HG03025 (cell line): ENCODE data around the gene ABI3.
"Not testable (repeated sequence)": the region's sequence is repeated elsewhere in the genome, so short reads cannot be mapped to it uniquely, and the experiment has no call there.

Experiments used
- ATAC-seq: cut with Tn5 transposase; IDR thresholded peaks from one replicate; pipeline ENCODE4 v1.9.1; 2021; ENCODE audit warnings: mild to moderate bottlenecking, moderate library complexity; ENCODE audit not compliant: unreplicated experiment, low FRiP score

ABI3 gene, protein sequence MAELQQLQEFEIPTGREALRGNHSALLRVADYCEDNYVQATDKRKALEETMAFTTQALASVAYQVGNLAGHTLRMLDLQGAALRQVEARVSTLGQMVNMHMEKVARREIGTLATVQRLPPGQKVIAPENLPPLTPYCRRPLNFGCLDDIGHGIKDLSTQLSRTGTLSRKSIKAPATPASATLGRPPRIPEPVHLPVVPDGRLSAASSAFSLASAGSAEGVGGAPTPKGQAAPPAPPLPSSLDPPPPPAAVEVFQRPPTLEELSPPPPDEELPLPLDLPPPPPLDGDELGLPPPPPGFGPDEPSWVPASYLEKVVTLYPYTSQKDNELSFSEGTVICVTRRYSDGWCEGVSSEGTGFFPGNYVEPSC

GRCh38 chr17:49210158-49211029 is at the start of gene ABI3, which contains the start of gene GNGT2:
Gene ABI3 (plus strand): TSS chr17:49210707. CDS start chr17:49210725, 18 bp downstream.
Gene GNGT2 (minus strand): TSS chr17:49210574. CDS start chr17:49207422, 3,152 bp downstream.
- ATAC-seq, result peak; percentile 40

GRCh38 chr17:49162866-49163265 is 47.6 kb upstream of the ABI3 start:
- no peak for ATAC-seq

DNA sequence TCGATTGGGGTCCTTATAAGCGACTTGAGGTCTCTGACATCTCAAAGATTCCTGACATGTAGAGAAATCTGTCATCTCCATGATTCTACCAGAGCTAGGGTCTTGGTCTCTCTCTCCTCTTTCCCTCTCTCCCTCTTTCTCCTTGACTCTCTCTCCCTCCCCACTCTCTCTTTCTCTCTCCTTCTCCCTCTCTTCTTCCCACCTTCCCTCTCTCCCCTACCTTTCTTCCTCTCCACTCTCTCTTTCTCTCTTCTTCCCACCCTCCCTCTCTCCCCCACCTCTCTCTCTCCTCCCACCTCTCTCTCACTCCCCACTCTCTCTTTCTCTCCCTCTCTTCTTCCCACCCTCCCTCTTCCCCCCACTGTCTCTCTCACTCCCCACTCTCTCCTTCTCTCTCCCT is 45.4 kb upstream of the ABI3 start:
- ATAC-seq, result no peak

DNA sequence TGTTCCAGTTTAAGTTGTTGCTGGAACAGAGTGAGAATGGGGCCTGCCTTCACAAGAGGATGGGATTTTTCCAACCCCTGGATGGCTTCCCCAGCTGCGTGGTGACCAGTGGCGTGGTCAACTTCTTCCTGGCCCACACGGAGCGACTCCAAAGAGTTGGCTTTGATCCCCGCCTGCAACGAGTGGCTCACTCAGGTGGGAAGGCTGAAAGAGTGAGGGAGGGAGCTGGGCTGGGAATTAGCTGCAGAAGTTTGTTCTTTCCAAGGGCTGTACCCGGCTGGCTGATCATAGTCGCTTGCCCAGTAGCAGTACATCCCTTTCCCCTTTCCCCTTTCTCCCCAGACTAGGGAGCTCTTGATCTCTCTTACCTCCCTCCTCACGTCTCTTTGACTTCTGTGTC is 41.8 kb upstream of the ABI3 start:
- no peak for ATAC-seq

- no peak for ATAC-seq
Measured at GRCh38 chr17:49170216-49170615, 40.3 kb upstream of the ABI3 start.

DNA sequence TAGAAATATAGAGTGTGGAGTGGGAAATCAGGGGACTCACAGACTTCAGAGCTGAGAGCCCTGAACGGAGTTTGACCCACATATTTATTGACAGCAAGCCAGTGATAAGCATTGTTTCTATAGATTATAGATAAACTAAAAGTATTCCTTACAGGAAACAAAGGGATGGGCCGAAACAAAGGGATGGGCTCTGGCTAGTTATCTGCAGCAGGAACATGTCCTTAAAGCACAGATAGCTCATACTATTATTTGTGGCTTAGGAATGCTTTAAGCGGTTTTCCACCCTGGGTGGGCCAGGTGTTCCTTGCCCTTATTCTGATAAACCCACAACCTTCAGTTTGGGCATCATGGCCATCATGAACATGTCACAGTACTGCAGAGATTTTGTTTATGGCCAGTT is 39.8 kb upstream of the ABI3 start:
- not testable (repeated sequence) for ATAC-seq

DNA sequence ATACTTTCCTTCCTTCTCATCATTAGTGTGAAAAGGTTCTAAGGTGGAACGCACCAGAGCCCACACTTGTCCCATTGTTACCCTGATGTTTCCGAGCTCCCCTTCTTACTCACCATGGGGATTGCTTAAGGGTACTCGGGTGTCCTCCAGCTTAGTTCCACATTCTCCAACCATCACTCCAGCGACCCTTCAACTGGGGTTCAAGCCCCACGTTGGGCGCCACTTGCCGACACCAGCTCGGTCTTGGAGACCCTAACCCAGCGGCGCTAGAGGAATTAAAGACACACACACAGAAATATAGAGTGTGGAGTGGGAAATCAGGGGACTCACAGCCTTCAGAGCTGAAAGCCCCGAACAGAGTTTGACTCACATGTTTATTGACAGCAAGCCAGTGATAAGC is 34.5 kb upstream of the ABI3 start:
- not testable (repeated sequence) for ATAC-seq

- no peak for ATAC-seq
Measured at GRCh38 chr17:49180303-49180702, 30.2 kb upstream of the ABI3 start.

GRCh38 chr17:49180998-49181635 is 29.4 kb upstream of the ABI3 start:
- ATAC-seq, result no peak

GRCh38 chr17:49183341-49183740 is 27.2 kb upstream of the ABI3 start:
- no peak for ATAC-seq

DNA sequence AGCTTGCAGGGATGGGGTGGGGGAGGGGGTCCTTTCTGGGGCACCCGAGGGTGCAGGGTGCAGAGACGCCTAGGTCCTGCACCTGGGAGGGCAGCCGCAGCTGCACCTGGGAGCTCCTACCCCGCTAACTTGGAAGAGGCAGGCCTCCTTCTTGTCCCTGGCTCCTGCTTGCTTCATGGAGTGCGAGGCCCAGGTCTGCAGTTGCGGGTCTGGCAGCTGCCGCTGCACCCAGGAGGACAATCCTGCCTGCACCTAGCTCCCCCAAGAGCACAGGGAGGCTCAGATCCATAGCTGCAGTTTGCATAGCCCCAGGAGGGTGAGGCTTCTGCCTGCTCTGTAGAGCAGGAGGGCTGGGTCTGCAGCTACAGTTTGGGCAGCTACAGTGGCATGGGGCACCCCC is 26.7 kb upstream of the ABI3 start:
- no peak for ATAC-seq

GRCh38 chr17:49184522-49184921 is 26.0 kb upstream of the ABI3 start:
- not testable (repeated sequence) for ATAC-seq

DNA sequence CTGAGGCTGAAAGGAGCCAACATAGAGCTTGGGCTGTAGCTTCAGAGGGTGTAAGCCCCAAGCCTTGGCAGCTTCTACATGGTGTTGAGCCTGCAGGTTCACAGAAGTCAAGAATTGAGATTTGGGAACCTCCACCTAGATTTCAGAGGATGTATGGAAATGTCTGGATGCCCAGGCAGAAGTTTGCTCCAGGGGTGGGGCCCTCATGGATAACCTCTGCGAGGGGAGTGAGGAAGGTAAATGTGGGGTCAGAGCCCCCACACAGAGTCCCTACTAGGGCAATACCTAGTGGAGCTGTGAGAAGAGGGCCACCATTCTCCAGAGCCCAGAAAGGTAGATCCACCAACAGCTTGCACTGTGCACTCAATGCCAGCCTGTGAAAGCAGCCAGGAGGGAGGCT is 25.1 kb upstream of the ABI3 start:
- not testable (repeated sequence) for ATAC-seq

- no peak for ATAC-seq
Measured at GRCh38 chr17:49187301-49187700, 23.2 kb upstream of the ABI3 start.

DNA sequence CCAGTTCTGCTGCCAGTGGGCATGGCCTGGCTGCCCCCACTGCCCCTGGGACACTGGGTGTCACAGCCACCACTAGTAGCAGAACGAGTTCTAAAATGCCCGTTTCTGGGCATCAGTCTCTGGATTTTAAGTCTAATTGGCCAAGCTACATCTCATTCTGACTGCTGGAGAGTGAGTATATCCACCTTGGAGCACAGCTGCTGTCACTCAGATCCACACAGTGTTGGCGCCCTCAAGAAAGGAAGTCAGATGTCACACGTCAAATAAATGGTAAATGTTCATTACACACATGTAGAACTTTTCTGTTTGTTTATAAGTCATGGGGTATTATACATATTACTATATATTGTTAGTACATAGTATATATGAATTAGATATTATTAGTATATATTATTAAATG is 19.6 kb upstream of the ABI3 start:
- ATAC-seq, result no peak

GRCh38 chr17:49191409-49191916 is 19.0 kb upstream of the ABI3 start:
- peak; percentile 0 for ATAC-seq

- ATAC-seq, result peak; percentile 54
Measured at GRCh38 chr17:49191917-49192741, 18.4 kb upstream of the ABI3 start.

DNA sequence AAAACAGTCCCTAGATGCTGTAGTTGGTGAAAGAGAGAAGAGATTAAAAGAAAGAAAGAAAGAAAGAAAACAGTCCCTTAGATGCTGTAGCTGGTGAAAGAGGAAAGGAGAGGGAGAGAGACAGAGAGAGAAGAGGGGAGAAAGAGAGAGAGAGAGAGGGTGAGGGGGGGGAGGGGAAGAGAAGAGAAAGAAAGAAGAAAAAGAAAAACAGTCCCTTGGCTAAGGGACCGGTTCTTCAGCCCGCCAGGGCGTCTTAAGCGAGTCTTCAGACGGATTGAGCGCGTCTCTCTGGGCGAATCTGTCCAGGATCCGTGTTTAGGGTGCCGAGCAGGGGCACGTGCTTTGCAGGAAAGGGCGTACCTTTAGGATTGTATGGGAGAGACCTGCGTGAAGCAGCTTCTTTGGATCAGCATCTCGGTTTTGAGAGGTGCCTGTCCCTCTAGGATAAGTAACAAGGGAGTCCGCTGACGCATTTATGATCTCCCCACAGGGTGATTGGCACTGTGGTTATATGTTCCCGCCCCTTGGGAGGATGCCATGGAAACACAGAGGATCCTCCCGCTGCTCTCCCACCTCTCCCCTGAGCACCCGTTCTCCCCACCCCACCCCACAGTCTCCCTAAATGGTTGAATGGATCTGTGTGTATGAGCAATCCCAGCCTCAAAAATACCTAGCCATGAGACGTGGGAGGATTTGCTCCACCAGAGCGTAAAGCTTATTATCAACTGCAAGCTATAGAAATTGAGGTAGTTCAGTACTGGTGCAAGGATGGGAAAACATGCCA is 16.8 kb upstream of the ABI3 start:
- no peak for ATAC-seq

DNA sequence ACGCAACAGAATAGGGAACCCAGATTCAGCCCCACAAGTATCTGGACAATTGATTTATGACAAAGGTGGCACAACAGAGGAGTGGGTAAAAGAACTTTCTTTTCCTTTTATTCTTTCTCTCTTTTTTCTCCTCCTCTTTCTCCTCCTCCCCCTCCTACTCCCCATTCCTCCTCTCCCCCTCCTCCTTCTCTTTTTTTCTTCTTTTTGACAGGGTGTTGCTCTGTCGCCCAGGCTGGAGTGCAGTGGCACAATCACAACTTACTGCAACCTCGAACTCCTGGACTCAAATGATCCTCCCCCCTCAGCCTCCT is 16.3 kb upstream of the ABI3 start:
- no peak for ATAC-seq
